Esophagus squamous epithelium (tissue), 4 donors: ENCODE data around the gene ZNF830.

Source experiments
- CTCF ChIP-seq, 6 experiments: fragments of 450-650 bp in 4 of 6; fragments of 200-600 bp in 2 of 6; sonication (generic) in 2 of 6; IDR thresholded peaks; one replicate each; pipeline ENCODE4 v1.5.1; 2016 to 2019; ENCODE audit warnings: antibody characterized with exemption in 6 of 6, mild to moderate bottlenecking in 4 of 6, moderate library complexity in 4 of 6
- POLR2A ChIP-seq, 4 donors: fragments of 450-650 bp; IDR thresholded peaks; one replicate each; pipeline ENCODE4 v1.6.1; 2017; ENCODE audit warnings: antibody characterized with exemption in 4 of 4, mild to moderate bottlenecking in 4 of 4, moderate library complexity in 3 of 4

DNA sequence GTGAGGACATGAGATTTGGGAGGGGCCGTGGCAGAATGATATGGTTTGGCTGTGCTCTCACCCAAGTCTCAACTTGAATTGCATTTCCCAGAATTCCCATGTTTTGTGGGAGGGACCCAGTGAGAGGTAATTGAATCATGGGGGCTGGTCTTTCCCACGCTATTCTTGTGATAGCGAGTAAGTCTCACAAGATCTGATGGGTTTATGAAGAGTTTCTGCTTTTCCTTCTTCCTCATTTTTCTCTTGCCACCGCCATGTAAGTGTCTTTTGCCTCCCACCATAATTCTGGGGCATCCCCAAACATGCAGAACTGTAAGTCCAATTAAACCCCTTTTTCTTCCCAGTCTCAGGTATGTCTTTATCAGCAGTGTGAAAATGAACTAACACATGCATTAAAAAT lies 40.7 kb upstream of the ZNF830 start:
- TF ChIP-seq CTCF (IDR thresholded peaks at IDR 0.05) (no peak), POLR2A (IDR thresholded peaks at IDR 0.05) (no peak)
